ENCODE results near the gene CD276.
"Not testable (repeated sequence)": the region's sequence is repeated elsewhere in the genome, so short reads cannot be mapped to it uniquely, and the experiment has no call there.

Gene CD276

GRCh38 chr15:73700041-73700842 lies 16.1 kb downstream of the CD276 start:
- peak; percentile 85 for DNase-seq (ENCODE audit: low read depth)
- peak; percentile 94 for TF ChIP-seq CTCF (IDR thresholded peaks at IDR 0.05; ENCODE audit: insufficient read depth, low read depth, low read length, missing control alignments)
- H3K4me3 ChIP-seq (ENCODE audit: low read length) = no peak overlapping the region

- DNase-seq (ENCODE audit: low read depth); H3K4me3 ChIP-seq (ENCODE audit: low read length): not testable (repeated sequence)
Measured at GRCh38 chr15:73702311-73703239, 18.4 kb downstream of the CD276 start.

- not testable (repeated sequence) for H3K4me3 ChIP-seq (ENCODE audit: low read length); DNase-seq (ENCODE audit: low read depth)
Measured at GRCh38 chr15:73703601-73704000, 19.4 kb downstream of the CD276 start.

GRCh38 chr15:73704142-73704868 lies 20.1 kb downstream of the CD276 start:
- H3K4me3 ChIP-seq (ENCODE audit: low read length); DNase-seq (ENCODE audit: low read depth): not testable (repeated sequence)

- no peak overlapping the region for H3K4me3 ChIP-seq (ENCODE audit: low read length)
- TF ChIP-seq CTCF (IDR thresholded peaks at IDR 0.05; ENCODE audit: insufficient read depth, low read depth, low read length, missing control alignments) = peak; percentile 88
- DNase-seq (ENCODE audit: low read depth) = peak; percentile 69
Measured at GRCh38 chr15:73704869-73705645, 20.9 kb downstream of the CD276 start.

GRCh38 chr15:73708691-73709090 lies 24.5 kb downstream of the CD276 start:
- no peak for DNase-seq (ENCODE audit: low read depth)
- no peak for TF ChIP-seq CTCF (IDR thresholded peaks at IDR 0.05; ENCODE audit: insufficient read depth, low read depth, low read length, missing control alignments)
- H3K4me3 ChIP-seq (ENCODE audit: low read length) = no peak overlapping the region

GRCh38 chr15:73709241-73709640 lies 25.1 kb downstream of the CD276 start:
- no peak for TF ChIP-seq CTCF (IDR thresholded peaks at IDR 0.05; ENCODE audit: insufficient read depth, low read depth, low read length, missing control alignments)
- no peak overlapping the region for H3K4me3 ChIP-seq (ENCODE audit: low read length)
- no peak for DNase-seq (ENCODE audit: low read depth)

Data from epithelial cell of esophagus (primary cell).